ENCODE results near the gene CEP95.

- TF ChIP-seq CTCF (IDR thresholded peaks at IDR 0.05) (no peak), POLR2A (IDR thresholded peaks at IDR 0.05) (no peak)
These were observed 48.0 kb upstream of the CEP95 start for GRCh38 chr17:64458756-64459155.

All from heart left ventricle (tissue), 13 donors.